ENCODE data around the gene FARS2. TPM values are rescaled to one million over a fixed set of nuclear protein-coding genes. Genes with fewer than 3 reads are reported as not detected.

FARS2 gene
- polyA plus RNA-seq, 1 donor from 2014 or later = 32.8 TPM

- peaks cover 3% of the 10 kb centered on the region for H3K27me3 Mint-ChIP-seq
- no peaks in the 10 kb centered on the region for H3K36me3 Mint-ChIP-seq
- no peak overlapping the region for H3K27ac Mint-ChIP-seq
- no peaks in the 10 kb centered on the region for H3K9me3 Mint-ChIP-seq
- H3K4me3 Mint-ChIP-seq = no peak overlapping the region
- H3K4me1 Mint-ChIP-seq = peaks cover 1 to 2% (median 1%) of the 10 kb centered on the region in 3 donors
These were observed 557.6 kb downstream of the FARS2 start for GRCh38 chr6:5818959-5819358.

Other genes with a start within 250 kb of the FARS2 start
- 0.23 TPM for gene PPP1R3G, start 176.2 kb upstream of the FARS2 start, polyA plus RNA-seq
- gene LYRM4, start 563 bp upstream of the FARS2 start, polyA plus RNA-seq = 36.3 TPM